NCI-H2029 treated with DMSO at 0.1 percent for 48 hours (cell line): ENCODE measurements around the gene DNAH9.
A peak's percentile ranks its signal among the peaks of the same experiment; 100 is the strongest.

Experiments
- DNase-seq: peaks from one replicate; lab custom pipeline; 2025; lab: John Stamatoyannopoulos, UW

Gene DNAH9

GRCh38 chr17:11601661-11602060 is 3.4 kb downstream of the DNAH9 start:
- DNase-seq = no peak

GRCh38 chr17:11608396-11608795 is 10.1 kb downstream of the DNAH9 start:
- DNase-seq = peak; percentile 4

GRCh38 chr17:11610999-11611566 is 12.8 kb downstream of the DNAH9 start:
- DNase-seq = no peak

- DNase-seq = no peak
These were observed 14.7 kb downstream of the DNAH9 start for GRCh38 chr17:11612956-11613355.

GRCh38 chr17:11618861-11619566 is 20.7 kb downstream of the DNAH9 start:
- no peak for DNase-seq

- DNase-seq = no peak
These were observed 24.2 kb downstream of the DNAH9 start for GRCh38 chr17:11622492-11622891.

GRCh38 chr17:11624976-11625375 is 26.7 kb downstream of the DNAH9 start:
- no peak for DNase-seq

GRCh38 chr17:11625878-11626277 is 27.6 kb downstream of the DNAH9 start:
- no peak for DNase-seq

GRCh38 chr17:11627301-11627940 is 29.2 kb downstream of the DNAH9 start:
- DNase-seq = no peak

- no peak for DNase-seq
These were observed 30.1 kb downstream of the DNAH9 start for GRCh38 chr17:11628374-11628773.

- no peak for DNase-seq
These were observed 30.6 kb downstream of the DNAH9 start for GRCh38 chr17:11628831-11629230.

- no peak for DNase-seq
These were observed 38.5 kb downstream of the DNAH9 start for GRCh38 chr17:11636771-11637170.

GRCh38 chr17:11637796-11638195 is 39.5 kb downstream of the DNAH9 start:
- DNase-seq = no peak

- DNase-seq = no peak
These were observed 40.5 kb downstream of the DNAH9 start for GRCh38 chr17:11638700-11639265.

- DNase-seq = no peak
These were observed 41.6 kb downstream of the DNAH9 start for GRCh38 chr17:11639736-11640462.

GRCh38 chr17:11640463-11640814 is 42.2 kb downstream of the DNAH9 start:
- DNase-seq = no peak

- no peak for DNase-seq
These were observed 43.4 kb downstream of the DNAH9 start for GRCh38 chr17:11641521-11642275.

- DNase-seq = no peak
These were observed 44.4 kb downstream of the DNAH9 start for GRCh38 chr17:11642655-11643054.

GRCh38 chr17:11643851-11644250 is 45.6 kb downstream of the DNAH9 start:
- no peak for DNase-seq

GRCh38 chr17:11644265-11645212 is 46.3 kb downstream of the DNAH9 start:
- peak; percentile 30 for DNase-seq

- DNase-seq = no peak
These were observed 47.2 kb downstream of the DNAH9 start for GRCh38 chr17:11645426-11645825.
